Choroid plexus epithelial cell (primary cell): ENCODE data around the gene OR2B6.

Source experiments
- DNase-seq: peaks from one replicate; pipeline ENCODE4 v3.0.0-alpha.2; 2010; ENCODE audit warnings: low read depth
- H3K4me3 ChIP-seq: 2 replicates; pipeline ENCODE4 v1.5.1; 2011; ENCODE audit warnings: low read depth, mild to moderate bottlenecking, control low read depth, low read length, moderate library complexity
- CTCF ChIP-seq: conservative IDR thresholded peaks from 2 replicates; pipeline ENCODE4 v1.5.1; 2011; ENCODE audit warnings: low read depth, mild to moderate bottlenecking, control low read depth, inconsistent platforms, low read length, moderate library complexity

OR2B6 gene

GRCh38 chr6:28003059-28003458 is 46.0 kb downstream of the OR2B6 start:
- no peak overlapping the region for H3K4me3 ChIP-seq
- TF ChIP-seq CTCF, result no peak
- no peak for DNase-seq

GRCh38 chr6:28003661-28004060 is 46.6 kb downstream of the OR2B6 start:
- H3K4me3 ChIP-seq, result no peak overlapping the region
- no peak for TF ChIP-seq CTCF
- no peak for DNase-seq

GRCh38 chr6:28004350-28005151 is 47.5 kb downstream of the OR2B6 start:
- no peak for TF ChIP-seq CTCF
- no peak overlapping the region for H3K4me3 ChIP-seq
- DNase-seq, result no peak

GRCh38 chr6:28005152-28005890 is 48.3 kb downstream of the OR2B6 start:
- TF ChIP-seq CTCF, result no peak
- H3K4me3 ChIP-seq, result no peak overlapping the region
- no peak for DNase-seq

- DNase-seq, result no peak
- no peak overlapping the region for H3K4me3 ChIP-seq
- no peak for TF ChIP-seq CTCF
These were observed 48.9 kb downstream of the OR2B6 start for GRCh38 chr6:28005975-28006374.
